GM12874 (cell line): ENCODE results near the gene ARHGAP23.

ENCODE experiments used
- CTCF ChIP-seq: IDR thresholded peaks from 2 replicates; pipeline ENCODE4 v1.5.1; 2011; ENCODE audit warnings: low read depth, mild to moderate bottlenecking, control low read depth, low read length, moderate library complexity; ENCODE audit not compliant: insufficient read depth

ARHGAP23 gene

GRCh38 chr17:38428643-38429371 lies 543 bp downstream of the ARHGAP23 start:
- no peak for TF ChIP-seq CTCF

- no peak for TF ChIP-seq CTCF
Measured at GRCh38 chr17:38429476-38430100, 1.3 kb downstream of the ARHGAP23 start.

GRCh38 chr17:38430316-38430715 lies 2.1 kb downstream of the ARHGAP23 start:
- TF ChIP-seq CTCF = no peak

GRCh38 chr17:38430822-38431221 lies 2.6 kb downstream of the ARHGAP23 start:
- no peak for TF ChIP-seq CTCF

GRCh38 chr17:38431346-38432145 lies 3.3 kb downstream of the ARHGAP23 start:
- no peak for TF ChIP-seq CTCF

GRCh38 chr17:38434178-38434665 lies 6.0 kb downstream of the ARHGAP23 start:
- no peak for TF ChIP-seq CTCF

GRCh38 chr17:38435795-38436194 lies 7.5 kb downstream of the ARHGAP23 start:
- TF ChIP-seq CTCF = no peak
